ENCODE results near the gene UTS2B.
A peak's percentile ranks its signal among the peaks of the same experiment; 100 is the strongest.

Gene UTS2B

GRCh38 chr3:191321019-191321767 lies 9.1 kb downstream of the UTS2B start:
- DNase-seq = no peak

GRCh38 chr3:191320316-191320715 lies 10.0 kb downstream of the UTS2B start:
- no peak for DNase-seq

- DNase-seq = no peak
These were observed 13.3 kb downstream of the UTS2B start for GRCh38 chr3:191316876-191317603.

GRCh38 chr3:191314109-191314728 lies 16.1 kb downstream of the UTS2B start:
- no peak for DNase-seq

- DNase-seq = no peak
These were observed 17.0 kb downstream of the UTS2B start for GRCh38 chr3:191313296-191313695.

GRCh38 chr3:191307341-191307740 lies 23.0 kb downstream of the UTS2B start:
- DNase-seq = no peak

- DNase-seq = no peak
These were observed 23.9 kb downstream of the UTS2B start for GRCh38 chr3:191306428-191306827.

GRCh38 chr3:191303596-191303995 lies 26.7 kb downstream of the UTS2B start:
- no peak for DNase-seq

- DNase-seq = no peak
These were observed 27.9 kb downstream of the UTS2B start for GRCh38 chr3:191302451-191302850.

- DNase-seq = no peak
These were observed 28.4 kb downstream of the UTS2B start for GRCh38 chr3:191301782-191302411.

GRCh38 chr3:191301017-191301416 lies 29.3 kb downstream of the UTS2B start:
- no peak for DNase-seq

- no peak for DNase-seq
These were observed 29.9 kb downstream of the UTS2B start for GRCh38 chr3:191300422-191300821.

GRCh38 chr3:191298846-191299245 lies 31.5 kb downstream of the UTS2B start:
- DNase-seq = no peak

GRCh38 chr3:191296041-191296541 lies 34.2 kb downstream of the UTS2B start:
- peak in 1 of 5 experiments; percentile 44 for DNase-seq

GRCh38 chr3:191294291-191294690 lies 36.0 kb downstream of the UTS2B start:
- DNase-seq = no peak

GRCh38 chr3:191292243-191293015 lies 37.9 kb downstream of the UTS2B start:
- DNase-seq = no peak

- peak in 1 of 5 experiments; percentile 43 for DNase-seq
These were observed 39.9 kb downstream of the UTS2B start for GRCh38 chr3:191290311-191291025.

GRCh38 chr3:191283400-191283799 lies 46.9 kb downstream of the UTS2B start:
- peak in 1 of 5 experiments; percentile 53 for DNase-seq

- no peak for DNase-seq
These were observed 47.8 kb downstream of the UTS2B start for GRCh38 chr3:191282251-191283185.

- no peak for DNase-seq
These were observed 49.4 kb downstream of the UTS2B start for GRCh38 chr3:191280882-191281281.

Data from T-helper 2 cell (primary cell).